ENCODE results near the gene SETD7.

The SETD7 gene

GRCh38 chr4:139559687-139560086 is 3.7 kb upstream of the SETD7 start:
- DNase-seq (ENCODE audit: low read depth, low spot score), result no peak
- ChIA-PET POLR2A (interaction anchor here (0.8 kb wide), 1 partner anchor 17 kb away, joined by 3 read pairs; no protein-coding TSS in a partner anchor), CTCF (interaction anchor here (1.2 kb wide), 1 partner anchor 92 kb away, joined by 3 read pairs; no protein-coding TSS in a partner anchor)
- H3K4me3 ChIP-seq (ENCODE audit: low read depth, low read length), result no peak overlapping the region
- no peak for TF ChIP-seq CTCF (IDR thresholded peaks at IDR 0.05; ENCODE audit: insufficient read depth, low read length, missing control alignments)

- CTCF ChIA-PET, result interaction anchor here (1.2 kb wide), 1 partner anchor 93 kb away, joined by 3 read pairs; no protein-coding TSS in a partner anchor
- POLR2A ChIA-PET, result interaction anchor here (0.8 kb wide), 1 partner anchor 17 kb away, joined by 3 read pairs; no protein-coding TSS in a partner anchor
- no peak overlapping the region for H3K4me3 ChIP-seq (ENCODE audit: low read depth, low read length)
- no peak for TF ChIP-seq CTCF (IDR thresholded peaks at IDR 0.05; ENCODE audit: insufficient read depth, low read length, missing control alignments)
- no peak for DNase-seq (ENCODE audit: low read depth, low spot score)
These were observed 3.1 kb upstream of the SETD7 start for GRCh38 chr4:139559089-139559479.

DNA sequence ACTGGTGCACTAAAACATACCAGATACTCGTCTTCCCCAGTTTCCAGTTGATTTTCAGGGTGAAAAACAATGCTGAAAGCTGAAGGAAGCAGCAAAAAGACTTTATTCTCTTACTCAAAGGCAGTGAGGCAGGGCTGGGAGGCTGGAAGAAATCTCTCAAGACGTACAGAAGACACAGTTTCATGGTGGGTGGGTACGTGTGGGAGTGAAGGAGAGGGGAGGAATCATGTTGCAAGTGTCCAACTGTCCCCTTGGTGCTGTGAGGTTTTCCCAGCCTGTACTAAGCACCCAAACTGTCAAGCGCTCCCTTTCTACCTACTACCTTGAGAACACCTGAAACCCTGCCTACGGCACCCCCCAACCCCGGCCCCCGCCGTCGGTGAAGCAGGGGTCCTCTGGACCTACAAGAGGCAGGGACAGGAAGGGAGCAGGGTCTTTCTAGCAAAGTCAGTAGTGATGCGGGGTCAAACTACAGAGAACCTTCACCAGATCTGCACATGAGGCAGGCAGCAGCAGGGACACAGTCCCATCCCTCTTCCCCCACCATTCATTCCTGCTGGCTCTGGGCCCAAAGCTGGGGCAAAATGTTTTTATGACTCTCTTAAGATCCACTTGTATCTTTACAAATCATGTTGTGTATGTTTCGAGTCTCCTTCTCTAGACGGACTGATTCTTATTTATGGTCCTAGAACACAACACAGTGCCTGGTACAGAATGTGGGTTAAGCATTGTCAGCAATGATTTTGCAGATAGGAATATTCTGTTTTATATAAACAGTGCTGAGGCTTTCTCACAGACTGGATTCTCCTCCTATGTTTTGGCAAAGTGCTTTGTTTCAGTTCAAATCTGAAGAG is 2.4 kb upstream of the SETD7 start:
- CTCF ChIA-PET, result interaction anchor here (1.2 to 3.0 kb wide), 2 partner anchors 45 to 94 kb away, joined by 3 to 14 read pairs; no protein-coding TSS in a partner anchor
- DNase-seq (ENCODE audit: low read depth, low spot score), result no peak
- no peak for TF ChIP-seq CTCF (IDR thresholded peaks at IDR 0.05; ENCODE audit: insufficient read depth, low read length, missing control alignments)
- POLR2A ChIA-PET, result no interaction called here
- H3K4me3 ChIP-seq (ENCODE audit: low read depth, low read length), result no peak overlapping the region

DNA sequence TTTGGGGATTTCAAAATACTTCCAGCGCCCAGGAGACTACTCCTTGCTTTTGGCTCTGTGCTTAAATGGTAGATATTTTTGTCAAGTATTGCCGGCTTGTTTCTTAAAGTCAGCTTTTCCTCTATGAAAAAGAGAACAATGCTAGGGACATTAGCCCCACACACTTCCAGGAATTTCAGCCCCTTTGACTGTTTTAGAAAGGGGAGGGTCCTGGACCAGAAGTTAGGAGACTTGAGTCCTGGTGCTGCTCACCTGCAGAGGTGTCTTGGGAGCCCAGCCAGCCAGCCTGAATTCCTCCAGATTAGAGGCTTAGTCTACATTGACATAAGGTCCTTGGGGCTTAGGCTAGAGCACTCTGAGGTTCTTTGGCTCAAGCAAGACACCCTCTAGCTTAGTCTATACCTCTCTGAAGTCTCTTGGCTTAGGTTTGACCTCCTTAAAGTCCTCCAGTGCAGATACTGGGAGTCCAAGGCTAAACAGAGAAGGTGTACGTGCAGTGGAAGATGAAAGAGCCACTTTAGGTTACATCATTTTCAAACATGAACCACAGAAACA is 1.6 kb upstream of the SETD7 start:
- no peak for DNase-seq (ENCODE audit: low read depth, low spot score)
- no peak overlapping the region; the same call in 1 of the 2 replicates for H3K4me3 ChIP-seq (ENCODE audit: low read depth, low read length)
- ChIA-PET POLR2A (interaction anchor here (1.4 kb wide), 1 partner anchor 104 kb away, joined by 5 read pairs; no protein-coding TSS in a partner anchor), CTCF (interaction anchor here (0.9 to 3.0 kb wide), 6 partner anchors 23 to 99 kb away, joined by 3 to 14 read pairs (median 4); no protein-coding TSS in a partner anchor)
- TF ChIP-seq CTCF (IDR thresholded peaks at IDR 0.05; ENCODE audit: insufficient read depth, low read length, missing control alignments), result no peak

DNA sequence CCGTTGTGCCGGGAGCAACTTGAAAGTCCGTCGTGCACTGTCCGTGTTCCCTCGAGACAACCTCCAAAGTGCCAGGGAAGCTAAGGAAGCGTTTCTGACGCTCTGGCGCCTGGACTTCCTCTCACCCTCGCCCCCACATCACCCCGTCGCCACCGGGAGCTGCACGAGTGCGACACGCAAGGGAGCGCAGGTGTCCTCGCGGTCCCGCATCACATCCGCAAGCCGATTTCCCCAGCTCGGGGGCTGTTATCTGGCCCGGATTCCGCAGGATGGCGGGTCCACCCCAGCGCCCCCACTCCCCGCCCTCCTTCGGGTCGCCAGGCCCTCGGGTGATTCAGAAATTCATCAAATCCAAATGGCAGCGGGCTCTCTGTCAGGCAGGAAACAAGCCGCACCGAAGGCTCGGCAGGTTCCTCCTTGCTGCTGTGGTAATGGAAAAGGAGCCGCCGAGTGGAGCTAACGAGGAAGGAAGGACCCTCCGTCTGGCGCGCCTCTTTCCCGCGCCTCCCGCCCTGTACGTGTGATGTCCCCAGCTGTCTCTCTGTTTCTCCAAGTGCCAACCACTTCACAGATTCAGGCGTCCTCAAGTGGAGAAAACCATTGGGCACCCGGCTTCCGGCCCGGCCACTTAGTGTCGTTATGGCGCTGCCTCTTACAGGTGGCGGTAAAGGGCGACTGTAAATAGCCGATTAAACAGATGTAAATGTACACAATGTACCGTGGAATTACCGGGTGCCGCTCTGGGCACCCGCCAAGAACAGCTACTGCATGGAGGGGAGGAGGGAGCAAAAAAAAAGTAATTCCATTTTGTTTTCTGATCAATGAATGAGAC is 921 bp upstream of the SETD7 start:
- peak overlapping the region; percentile 90 for H3K4me3 ChIP-seq (ENCODE audit: low read depth, low read length)
- no peak for DNase-seq (ENCODE audit: low read depth, low spot score)
- CTCF ChIA-PET, result interaction anchor here (0.9 to 3.0 kb wide), 8 partner anchors 10 to 100 kb away, joined by 3 to 14 read pairs (median 4); no protein-coding TSS in a partner anchor
- TF ChIP-seq CTCF (IDR thresholded peaks at IDR 0.05; ENCODE audit: insufficient read depth, low read length, missing control alignments), result no peak
- POLR2A ChIA-PET, result interaction anchor here (0.6 to 1.4 kb wide), 3 partner anchors 45 to 543 kb away, joined by 3 to 5 read pairs (median 3); no protein-coding TSS in a partner anchor
